ENCODE measurements around the gene SLC35D2.

Gene SLC35D2

GRCh38 chr9:96383165-96383942 is at the start of gene SLC35D2:
SLC35D2 (minus strand) TSS chr9:96383711; CDS start chr9:96383634, 77 bp downstream.
- DNase-seq = peak; percentile 12

GRCh38 chr9:96430377-96430776 is 46.9 kb upstream of the SLC35D2 start:
- no peak for DNase-seq

- DNase-seq = no peak
Measured at GRCh38 chr9:96429732-96430131, 46.2 kb upstream of the SLC35D2 start.

- no peak for DNase-seq
Measured at GRCh38 chr9:96425500-96426169, 42.1 kb upstream of the SLC35D2 start.

GRCh38 chr9:96423985-96424336 is 40.5 kb upstream of the SLC35D2 start:
- no peak for DNase-seq

- no peak for DNase-seq
Measured at GRCh38 chr9:96423322-96423984, 39.9 kb upstream of the SLC35D2 start.

- peak; percentile 76 for DNase-seq
Measured at GRCh38 chr9:96420468-96421219, 37.1 kb upstream of the SLC35D2 start.

- DNase-seq = no peak
Measured at GRCh38 chr9:96419691-96419969, 36.1 kb upstream of the SLC35D2 start.

- peak; percentile 65 for DNase-seq
Measured at GRCh38 chr9:96418920-96419690, 35.6 kb upstream of the SLC35D2 start.

GRCh38 chr9:96418083-96418919 is 34.8 kb upstream of the SLC35D2 start, which contains the start of gene ZNF367:
ZNF367 (minus strand) TSS chr9:96418370; CDS start chr9:96418032, 338 bp downstream.
- DNase-seq = peak; percentile 96

- no peak for DNase-seq
Measured at GRCh38 chr9:96417661-96418082, 34.2 kb upstream of the SLC35D2 start.

GRCh38 chr9:96417051-96417586 is 33.6 kb upstream of the SLC35D2 start:
- peak; percentile 75 for DNase-seq

- DNase-seq = peak; percentile 83
Measured at GRCh38 chr9:96413302-96414221, 30.1 kb upstream of the SLC35D2 start.

GRCh38 chr9:96412174-96412913 is 28.8 kb upstream of the SLC35D2 start:
- no peak for DNase-seq

- no peak for DNase-seq
Measured at GRCh38 chr9:96411129-96411838, 27.8 kb upstream of the SLC35D2 start.

GRCh38 chr9:96408409-96409280 is 25.1 kb upstream of the SLC35D2 start:
- DNase-seq = no peak

- no peak for DNase-seq
Measured at GRCh38 chr9:96400132-96400910, 16.8 kb upstream of the SLC35D2 start.
